ENCODE results near the gene TMEM259.

TMEM259 gene

GRCh38 chr19:1016647-1017114 lies 4.2 kb downstream of the TMEM259 start:
- DNase-seq (ENCODE audit: low read depth) = no peak

- no peak for DNase-seq (ENCODE audit: low read depth)
Observed at GRCh38 chr19:1015782-1016646, 4.9 kb downstream of the TMEM259 start.

GRCh38 chr19:1015061-1015781 lies 5.7 kb downstream of the TMEM259 start:
- no peak for DNase-seq (ENCODE audit: low read depth)

- DNase-seq (ENCODE audit: low read depth) = no peak
Observed at GRCh38 chr19:1014161-1015060, 6.5 kb downstream of the TMEM259 start.

DNA sequence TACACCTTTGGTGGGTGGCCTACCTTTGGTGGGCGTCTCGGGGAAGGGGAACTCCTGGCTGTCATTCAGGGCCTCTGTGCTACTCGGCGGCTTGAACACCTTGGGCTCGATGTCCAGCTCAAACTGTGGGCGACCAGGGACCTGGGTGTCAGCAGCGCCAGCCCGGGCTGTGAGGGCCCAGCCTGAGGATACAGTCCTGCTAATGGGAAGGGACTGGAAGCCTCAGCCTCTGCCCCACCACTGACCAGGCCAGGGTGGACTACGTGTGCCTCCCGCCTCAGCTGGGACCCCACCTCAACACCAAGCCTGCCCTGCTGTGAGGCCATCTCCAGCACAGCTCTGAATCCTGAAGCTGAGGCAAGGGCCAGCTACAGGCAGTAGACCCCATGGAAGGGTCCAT lies 7.7 kb downstream of the TMEM259 start:
- DNase-seq (ENCODE audit: low read depth) = no peak

DNA sequence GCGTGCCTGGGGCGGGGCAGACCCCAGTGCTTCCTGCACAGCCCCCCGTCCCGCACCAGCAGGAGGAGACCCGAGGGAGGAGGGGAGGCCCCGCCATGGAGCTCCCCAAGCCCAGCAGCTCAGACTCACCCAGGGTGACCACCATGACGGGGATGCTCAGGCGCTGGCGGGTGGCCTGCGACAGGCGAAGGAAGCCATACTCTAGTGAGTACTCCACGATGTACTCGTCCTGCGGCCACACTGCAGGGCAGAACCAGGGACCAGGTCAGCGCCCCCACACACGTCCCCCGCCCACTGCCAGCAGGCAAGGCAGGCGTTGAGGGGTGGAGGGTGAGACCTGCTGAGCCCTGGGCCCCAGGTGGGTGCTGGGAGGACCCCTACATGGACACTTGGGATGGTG lies 8.6 kb downstream of the TMEM259 start:
- DNase-seq (ENCODE audit: low read depth) = no peak

- DNase-seq (ENCODE audit: low read depth) = no peak
Observed at GRCh38 chr19:1011831-1012333, 9.0 kb downstream of the TMEM259 start.

GRCh38 chr19:1010586-1011510 lies 10.1 kb downstream of the TMEM259 start:
- DNase-seq (ENCODE audit: low read depth) = no peak

GRCh38 chr19:1009981-1010538 lies 10.9 kb downstream of the TMEM259 start:
- no peak for DNase-seq (ENCODE audit: low read depth)

- no peak for DNase-seq (ENCODE audit: low read depth)
Observed at GRCh38 chr19:1009041-1009980, 11.6 kb downstream of the TMEM259 start.

- DNase-seq (ENCODE audit: low read depth) = no peak
Observed at GRCh38 chr19:1008268-1009040, 12.5 kb downstream of the TMEM259 start.

DNA sequence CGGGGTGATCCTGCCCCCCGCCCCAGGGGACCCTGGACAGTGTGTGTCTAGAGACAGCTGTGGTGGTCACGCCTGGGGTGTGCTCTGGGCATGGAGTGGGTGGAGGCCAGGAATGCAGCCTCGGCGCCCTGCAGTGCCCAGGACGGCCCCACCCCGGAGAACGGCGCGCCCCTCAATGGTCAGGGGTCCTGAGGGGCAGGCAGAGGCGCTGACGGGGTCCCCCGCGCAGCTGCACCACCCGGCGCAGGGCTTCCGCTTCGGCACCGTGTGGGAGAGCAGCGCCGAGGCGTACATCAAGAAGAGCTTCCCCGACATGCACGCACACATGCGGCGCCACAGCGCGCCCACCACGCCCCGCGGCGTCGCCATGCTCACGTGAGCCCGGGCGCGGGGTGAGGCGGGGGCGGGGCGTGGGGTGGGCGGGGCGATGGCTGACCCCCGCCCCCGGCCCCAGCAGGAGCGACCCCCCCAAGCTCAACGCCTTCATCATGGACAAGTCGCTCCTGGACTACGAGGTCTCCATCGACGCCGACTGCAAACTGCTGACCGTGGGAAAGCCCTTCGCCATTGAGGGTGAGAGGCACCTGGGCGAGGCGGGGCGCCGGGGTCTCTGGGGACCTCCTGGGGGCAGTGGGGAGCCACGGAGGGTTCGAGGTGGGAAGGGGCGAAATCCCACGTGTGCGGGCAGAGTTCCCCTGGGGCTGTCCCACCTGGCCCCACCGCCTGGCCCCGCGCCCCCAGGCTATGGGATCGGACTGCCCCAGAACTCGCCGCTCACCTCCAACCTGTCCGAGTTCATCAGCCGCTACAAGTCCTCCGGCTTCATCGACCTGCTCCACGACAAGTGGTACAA lies 13.3 kb downstream of the TMEM259 start:
- no peak for DNase-seq (ENCODE audit: low read depth)

- no peak for DNase-seq (ENCODE audit: low read depth)
Observed at GRCh38 chr19:1006711-1007398, 14.1 kb downstream of the TMEM259 start.

DNA sequence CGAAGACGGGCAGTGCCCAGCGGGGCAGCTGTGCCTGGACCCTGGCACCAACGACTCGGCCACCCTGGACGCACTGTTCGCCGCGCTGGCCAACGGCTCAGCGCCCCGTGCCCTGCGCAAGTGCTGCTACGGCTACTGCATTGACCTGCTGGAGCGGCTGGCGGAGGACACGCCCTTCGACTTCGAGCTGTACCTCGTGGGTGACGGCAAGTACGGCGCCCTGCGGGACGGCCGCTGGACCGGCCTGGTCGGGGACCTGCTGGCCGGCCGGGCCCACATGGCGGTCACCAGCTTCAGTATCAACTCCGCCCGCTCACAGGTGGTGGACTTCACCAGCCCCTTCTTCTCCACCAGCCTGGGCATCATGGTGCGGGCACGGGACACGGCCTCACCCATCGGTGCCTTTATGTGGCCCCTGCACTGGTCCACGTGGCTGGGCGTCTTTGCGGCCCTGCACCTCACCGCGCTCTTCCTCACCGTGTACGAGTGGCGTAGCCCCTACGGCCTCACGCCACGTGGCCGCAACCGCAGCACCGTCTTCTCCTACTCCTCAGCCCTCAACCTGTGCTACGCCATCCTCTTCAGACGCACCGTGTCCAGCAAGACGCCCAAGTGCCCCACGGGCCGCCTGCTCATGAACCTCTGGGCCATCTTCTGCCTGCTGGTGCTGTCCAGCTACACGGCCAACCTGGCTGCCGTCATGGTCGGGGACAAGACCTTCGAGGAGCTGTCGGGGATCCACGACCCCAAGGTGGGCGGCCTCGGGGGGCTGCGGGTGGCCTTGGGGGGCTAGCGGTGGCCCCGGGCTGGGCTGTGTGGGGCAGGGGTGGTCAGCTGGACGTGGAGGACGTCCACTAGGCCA lies 15.9 kb downstream of the TMEM259 start:
- no peak for DNase-seq (ENCODE audit: low read depth)

DNA sequence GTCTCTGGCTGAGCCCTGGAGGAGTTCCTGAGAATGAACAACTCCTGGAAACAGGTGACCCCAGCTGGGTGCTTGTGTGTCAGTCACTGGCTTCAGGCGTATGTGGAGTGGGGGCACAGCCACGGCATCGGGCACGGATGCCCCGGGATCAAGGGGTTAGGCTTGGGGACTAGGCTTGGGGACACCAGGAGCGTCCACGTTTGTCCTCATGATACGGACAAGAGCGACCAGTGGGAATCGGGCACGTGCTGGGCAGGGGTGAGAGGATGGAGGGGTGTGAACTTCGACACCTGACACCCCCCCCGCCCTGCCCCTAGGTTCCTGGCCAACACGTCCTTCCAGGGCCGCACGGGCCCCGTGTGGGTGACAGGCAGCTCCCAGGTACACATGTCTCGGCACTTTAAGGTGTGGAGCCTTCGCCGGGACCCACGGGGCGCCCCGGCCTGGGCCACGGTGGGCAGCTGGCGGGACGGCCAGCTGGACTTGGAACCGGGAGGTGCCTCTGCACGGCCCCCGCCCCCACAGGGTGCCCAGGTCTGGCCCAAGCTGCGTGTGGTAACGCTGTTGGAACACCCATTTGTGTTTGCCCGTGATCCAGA lies 16.6 kb downstream of the TMEM259 start:
- DNase-seq (ENCODE audit: low read depth) = no peak

- no peak for DNase-seq (ENCODE audit: low read depth)
Observed at GRCh38 chr19:1003283-1003682, 17.6 kb downstream of the TMEM259 start.
